ENCODE results near the gene MIF4GD. TPM values are rescaled to one million over a fixed set of nuclear protein-coding genes. Genes with fewer than 3 reads are reported as not detected.

The MIF4GD gene
- total and polyA plus RNA-seq, 9 of the 15 experiments (the other 6 are each of a cell fraction or from before 2014, with no cell fraction given), result 11.8 to 63.8 (median 28.1) TPM

DNA sequence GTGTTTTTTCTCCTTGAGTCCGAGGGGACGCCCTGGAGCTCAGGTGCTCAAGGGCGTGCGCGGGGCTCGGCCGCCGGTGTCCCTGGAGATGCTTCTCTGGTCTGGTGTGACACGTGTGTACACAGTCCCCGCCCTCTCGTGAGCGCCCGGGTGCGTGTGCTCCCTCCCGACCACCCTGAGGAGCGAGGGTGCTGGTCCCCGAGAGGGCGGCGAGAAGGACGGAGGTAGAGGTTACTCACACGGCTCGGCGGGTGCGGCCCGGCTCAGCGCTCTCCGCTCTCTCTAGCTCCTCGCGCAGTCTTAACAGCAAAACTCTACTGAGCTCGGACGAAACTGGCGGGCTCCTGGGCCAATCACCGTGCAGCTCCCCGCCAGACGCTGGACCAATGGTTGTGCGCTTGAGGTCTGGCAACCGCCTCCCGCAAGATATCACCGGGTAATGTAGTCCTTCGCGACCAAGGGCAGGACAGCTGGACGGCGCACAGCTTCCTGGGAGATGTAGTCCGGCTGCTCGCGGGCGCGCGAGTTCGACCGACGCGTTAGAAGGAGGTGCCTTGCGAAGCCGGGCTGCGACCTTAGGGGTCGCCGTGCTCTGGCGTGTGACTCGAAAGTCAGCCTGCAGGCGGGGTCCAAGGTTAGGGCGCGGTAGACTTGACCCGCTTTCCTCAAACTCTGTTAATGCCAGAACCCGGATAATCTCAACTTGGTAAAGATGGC, 18.2 kb upstream of the MIF4GD start, which contains the start of gene SLC25A19 (continued):
- TF ChIP-seq NR2C2 (CRISPR knock-in tag; IDR thresholded peaks at IDR 0.05), result peak; percentile 68
- peak; percentile 96 for TF ChIP-seq NR2C2 (tag; IDR thresholded peaks at IDR 0.05)
- TF ChIP-seq, protein P1, sequence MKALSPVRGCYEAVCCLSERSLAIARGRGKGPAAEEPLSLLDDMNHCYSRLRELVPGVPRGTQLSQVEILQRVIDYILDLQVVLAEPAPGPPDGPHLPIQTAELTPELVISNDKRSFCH (CRISPR knock-in tag; IDR thresholded peaks at IDR 0.05), result no peak
- TF ChIP-seq, protein P1 (tag; IDR thresholded peaks at IDR 0.05), result 0 out of 2 replicates have a peak, but pooled peaks have one; percentile 10
- TF ChIP-seq IRF1 (CRISPR knock-in tag; IDR thresholded peaks at IDR 0.05; ENCODE audit: borderline replicate concordance), result 0 out of 2 replicates have a peak, but pooled peaks have one; percentile 36
- 0 out of 2 replicates have a peak, but pooled peaks have one; percentile 43 for TF ChIP-seq BCOR (IDR thresholded peaks at IDR 0.05)
- TF ChIP-seq XRCC5 (IDR thresholded peaks at IDR 0.05; ENCODE audit: low read depth, low read length), result peak; percentile 78; the same call in 1 of the 2 replicates
- TF ChIP-seq CUX1 (CRISPR knock-in tag; IDR thresholded peaks at IDR 0.05), result no peak
- TF ChIP-seq MCM2 (IDR thresholded peaks at IDR 0.05; ENCODE audit: low read depth), result no peak
- peak; percentile 66 for TF ChIP-seq PHF20 (IDR thresholded peaks at IDR 0.05; ENCODE audit: partially characterized antibody)
- no peak for TF ChIP-seq TCF7L2 (IDR thresholded peaks at IDR 0.05; ENCODE audit: low read depth, low read length)
- no peak for TF ChIP-seq TFAM (CRISPR knock-in tag; conservative IDR thresholded peaks at IDR 0.05)
- no peak for TF ChIP-seq CBFA2T3 (IDR thresholded peaks at IDR 0.05)
- TF ChIP-seq, protein P2, sequence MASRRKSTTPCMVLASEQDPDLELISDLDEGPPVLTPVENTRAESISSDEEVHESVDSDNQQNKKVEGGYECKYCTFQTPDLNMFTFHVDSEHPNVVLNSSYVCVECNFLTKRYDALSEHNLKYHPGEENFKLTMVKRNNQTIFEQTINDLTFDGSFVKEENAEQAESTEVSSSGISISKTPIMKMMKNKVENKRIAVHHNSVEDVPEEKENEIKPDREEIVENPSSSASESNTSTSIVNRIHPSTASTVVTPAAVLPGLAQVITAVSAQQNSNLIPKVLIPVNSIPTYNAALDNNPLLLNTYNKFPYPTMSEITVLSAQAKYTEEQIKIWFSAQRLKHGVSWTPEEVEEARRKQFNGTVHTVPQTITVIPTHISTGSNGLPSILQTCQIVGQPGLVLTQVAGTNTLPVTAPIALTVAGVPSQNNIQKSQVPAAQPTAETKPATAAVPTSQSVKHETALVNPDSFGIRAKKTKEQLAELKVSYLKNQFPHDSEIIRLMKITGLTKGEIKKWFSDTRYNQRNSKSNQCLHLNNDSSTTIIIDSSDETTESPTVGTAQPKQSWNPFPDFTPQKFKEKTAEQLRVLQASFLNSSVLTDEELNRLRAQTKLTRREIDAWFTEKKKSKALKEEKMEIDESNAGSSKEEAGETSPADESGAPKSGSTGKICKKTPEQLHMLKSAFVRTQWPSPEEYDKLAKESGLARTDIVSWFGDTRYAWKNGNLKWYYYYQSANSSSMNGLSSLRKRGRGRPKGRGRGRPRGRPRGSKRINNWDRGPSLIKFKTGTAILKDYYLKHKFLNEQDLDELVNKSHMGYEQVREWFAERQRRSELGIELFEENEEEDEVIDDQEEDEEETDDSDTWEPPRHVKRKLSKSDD (conservative IDR thresholded peaks at IDR 0.05; ENCODE audit: low read length), result no peak
- TF ChIP-seq FOXJ2 (tag; IDR thresholded peaks at IDR 0.05), result 0 out of 2 replicates have a peak, but pooled peaks have one; percentile 12
- TF ChIP-seq EZH2 (IDR thresholded peaks at IDR 0.05; ENCODE audit: borderline replicate concordance, low read depth, low read length), result no peak
- no peak for TF ChIP-seq ETV1 (tag; conservative IDR thresholded peaks at IDR 0.05; ENCODE audit: low read depth)
- no peak for TF ChIP-seq ZNF445 (CRISPR knock-in tag; IDR thresholded peaks at IDR 0.05; ENCODE audit: low read depth)
- no peak for TF ChIP-seq NBN (IDR thresholded peaks at IDR 0.05; ENCODE audit: low read depth)

All from K562 (cell line).